Peyer's patch (tissue), 4 donors: ENCODE results near the gene BRD3OS. TPM values are rescaled to one million over a fixed set of nuclear protein-coding genes. Genes with fewer than 3 reads are reported as not detected.

Experiments
- DNase-seq, 3 donors: peaks; one replicate each; pipeline ENCODE4 v3.0.0-alpha.2; 2017 to 2019
- H3K27ac ChIP-seq, 4 donors: fragments of 200-600 bp; sonication (generic); one replicate each; pipeline ENCODE4 v1.5.1; 2016 to 2019
- H3K27me3 ChIP-seq, 2 donors: fragments of 200-600 bp; sonication (generic); one replicate each; pipeline ENCODE4 v1.5.1; 2019
- H3K36me3 ChIP-seq, 3 donors: fragments of 200-600 bp; sonication (generic); one replicate each; pipeline ENCODE4 v1.5.1; 2016 to 2019
- H3K4me1 ChIP-seq, 4 donors: fragments of 200-600 bp; sonication (generic); one replicate each; pipeline ENCODE4 v1.5.1; 2016 to 2019
- H3K4me3 ChIP-seq, 4 donors: fragments of 200-600 bp; sonication (generic); 1 replicate in 3 of 4; 2 replicates in 1 of 4; pipeline ENCODE4 v1.5.1; 2016 to 2019; ENCODE audit warnings: mild to moderate bottlenecking in 1 of 4
- H3K9me3 ChIP-seq, 4 donors: fragments of 200-600 bp; sonication (generic); one replicate each; pipeline ENCODE4 v1.5.1; 2016 to 2019; ENCODE audit warnings: mild to moderate bottlenecking in 1 of 4
- CTCF ChIP-seq, 6 experiments: fragments of 450-650 bp in 4 of 6; fragments of 200-600 bp in 2 of 6; sonication (generic) in 1 of 6; IDR thresholded peaks; one replicate each; pipeline ENCODE4 v1.5.1; 2017 to 2019; ENCODE audit warnings: antibody characterized with exemption in 6 of 6, mild to moderate bottlenecking in 3 of 6, moderate library complexity in 1 of 6
- POLR2A ChIP-seq, 2 donors: fragments of 450-650 bp; IDR thresholded peaks; one replicate each; pipeline ENCODE4 v1.5.1; 2017; ENCODE audit warnings: antibody characterized with exemption in 2 of 2, mild to moderate bottlenecking in 2 of 2, moderate library complexity in 2 of 2
- total RNA-seq, 4 donors: library from RNA; depleted of rRNA; stranded (reverse); fragments of >200 nt; gene quantifications; one replicate each; pipeline ENCODE4 v1.1.0, GENCODE V29; 2016

The BRD3OS gene
- total RNA-seq, 4 donors from 2014 or later, result 1.4 to 11.6 (median 2.3) TPM

GRCh38 chr9:134046894-134047681 lies 21.8 kb downstream of the BRD3OS start:
- Histone ChIP-seq H3K9me3 (no peaks in the 10 kb centered on the region), H3K4me3 (no peak overlapping the region), H3K36me3 (peaks cover 0 to 93% (median 0%) of the 10 kb centered on the region in 3 donors), H3K27ac (no peak overlapping the region), H3K4me1 (peaks cover 0 to 19% (median 0%) of the 10 kb centered on the region in 4 donors), H3K27me3 (no peaks in the 10 kb centered on the region)
- TF ChIP-seq POLR2A (IDR thresholded peaks at IDR 0.05) (no peak), CTCF (IDR thresholded peaks at IDR 0.05) (no peak)
- no peak for DNase-seq

DNA sequence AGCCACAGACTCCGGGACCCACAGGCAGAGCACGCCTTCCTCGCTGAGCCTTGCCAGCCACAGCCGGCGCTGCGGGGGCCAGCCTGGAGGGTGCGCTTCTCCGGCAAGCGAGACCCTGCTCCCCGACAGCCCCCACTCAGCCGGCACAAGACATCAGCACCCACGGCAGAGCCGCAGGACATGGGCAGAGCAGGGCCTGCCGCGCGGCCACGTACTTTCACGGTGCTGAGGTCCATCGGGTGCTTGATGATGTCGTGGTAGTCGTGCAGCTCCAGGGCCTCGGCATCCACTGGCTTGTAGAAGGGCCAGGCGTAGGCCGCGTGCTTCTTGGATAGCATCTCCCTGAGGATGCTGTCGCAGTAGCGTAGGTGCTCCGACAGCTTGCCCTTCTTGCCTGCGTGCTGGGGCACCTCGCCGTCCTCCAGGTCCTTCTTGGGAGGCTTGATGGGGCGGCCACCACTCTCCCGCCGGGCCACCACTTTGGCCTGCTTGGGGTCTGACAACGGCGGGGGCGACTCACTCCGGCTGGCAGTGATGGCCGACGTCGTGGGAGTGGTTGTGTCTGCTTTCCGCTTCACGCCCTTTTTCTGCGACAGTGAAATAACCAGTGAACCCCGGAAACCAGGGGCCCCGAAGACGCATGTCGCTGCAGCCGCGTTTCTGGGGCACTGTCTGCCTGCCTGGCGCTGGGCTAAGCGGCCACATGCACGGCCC lies 22.7 kb downstream of the BRD3OS start:
- no peak overlapping the region for H3K27ac ChIP-seq
- peaks cover 0 to 19% (median 0%) of the 10 kb centered on the region in 4 donors for H3K4me1 ChIP-seq
- no peak for TF ChIP-seq CTCF (IDR thresholded peaks at IDR 0.05)
- TF ChIP-seq POLR2A (IDR thresholded peaks at IDR 0.05), result no peak
- no peak overlapping the region for H3K4me3 ChIP-seq
- no peaks in the 10 kb centered on the region for H3K9me3 ChIP-seq
- no peaks in the 10 kb centered on the region for H3K27me3 ChIP-seq
- H3K36me3 ChIP-seq, result peaks cover 0 to 96% (median 0%) of the 10 kb centered on the region in 3 donors
- no peak for DNase-seq

GRCh38 chr9:134048582-134048968 lies 23.3 kb downstream of the BRD3OS start:
- Histone ChIP-seq H3K27me3 (no peaks in the 10 kb centered on the region), H3K27ac (no peak overlapping the region), H3K4me1 (peaks cover 0 to 19% (median 0%) of the 10 kb centered on the region in 4 donors), H3K4me3 (no peak overlapping the region), H3K36me3 (peaks cover 0 to 96% (median 0%) of the 10 kb centered on the region in 3 donors), H3K9me3 (no peaks in the 10 kb centered on the region)
- DNase-seq, result no peak
- TF ChIP-seq CTCF (IDR thresholded peaks at IDR 0.05), result no peak
- no peak for TF ChIP-seq POLR2A (IDR thresholded peaks at IDR 0.05)

DNA sequence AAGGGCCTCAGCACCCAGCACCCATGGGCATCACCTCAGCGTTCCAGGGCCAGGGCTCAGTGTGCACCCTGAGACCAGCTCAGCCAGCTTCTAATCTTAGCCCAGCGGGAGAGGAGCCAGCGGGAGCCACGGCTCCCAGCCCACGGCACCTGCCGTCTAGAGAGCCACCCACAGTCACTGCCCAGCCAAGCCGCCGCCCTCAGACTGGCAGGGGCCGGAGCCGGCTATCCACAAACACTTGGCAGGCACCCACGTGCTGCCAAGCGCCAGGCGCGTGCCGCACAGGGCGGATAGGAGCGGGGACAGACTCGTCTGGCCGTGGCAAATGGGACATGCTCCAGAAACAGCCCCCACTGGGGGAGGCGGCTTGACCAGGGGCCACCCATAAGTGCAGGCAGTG lies 24.0 kb downstream of the BRD3OS start:
- no peak for DNase-seq
- Histone ChIP-seq H3K36me3 (peaks cover 0 to 91% (median 0%) of the 10 kb centered on the region in 3 donors), H3K27me3 (no peaks in the 10 kb centered on the region), H3K4me3 (no peak overlapping the region), H3K9me3 (no peaks in the 10 kb centered on the region), H3K27ac (no peak overlapping the region), H3K4me1 (peaks cover 0 to 19% (median 0%) of the 10 kb centered on the region in 4 donors)
- TF ChIP-seq POLR2A (IDR thresholded peaks at IDR 0.05), result no peak
- TF ChIP-seq CTCF (IDR thresholded peaks at IDR 0.05), result no peak

- Histone ChIP-seq H3K4me3 (no peak overlapping the region), H3K36me3 (peaks cover 0 to 84% (median 0%) of the 10 kb centered on the region in 3 donors), H3K9me3 (no peaks in the 10 kb centered on the region), H3K27me3 (no peaks in the 10 kb centered on the region), H3K27ac (no peak overlapping the region), H3K4me1 (peaks cover 0 to 22% (median 0%) of the 10 kb centered on the region in 4 donors)
- peak in 1 of 3 donors; percentile 79 for DNase-seq
- TF ChIP-seq POLR2A (IDR thresholded peaks at IDR 0.05), result no peak
- TF ChIP-seq CTCF (IDR thresholded peaks at IDR 0.05), result no peak
These were observed 24.7 kb downstream of the BRD3OS start for GRCh38 chr9:134049772-134050588.
